ENCODE results near the gene CPN1. TPM values are rescaled to one million over a fixed set of nuclear protein-coding genes. Genes with fewer than 3 reads are reported as not detected.

The CPN1 gene
- total and polyA plus RNA-seq, 2 experiments from 2014 or later: 0.32 TPM; not detected in 1

GRCh38 chr10:100019787-100020141, 61.9 kb downstream of the CPN1 start:
- peak overlapping the region; percentile 93; the same call in 1 of the 2 replicates for H2AFZ ChIP-seq
- TF ChIP-seq NANOG (IDR thresholded peaks at IDR 0.05; ENCODE audit: borderline replicate concordance) (no peak), EZH2phosphoT487 (IDR thresholded peaks at IDR 0.05; ENCODE audit: unreplicated experiment) (no peak), ZNF114 (CRISPR knock-in tag; IDR thresholded peaks at IDR 0.05) (no peak), CTCF (conservative IDR thresholded peaks at IDR 0.05; ENCODE audit: low read depth in 2 of 2) (peak; percentile 8 to 36; a peak in 2 of 4 replicates), ETS1 (IDR thresholded peaks at IDR 0.05) (no peak), POLR2AphosphoS5 (IDR thresholded peaks at IDR 0.05; ENCODE audit: low read depth) (no peak), EZH2 (IDR thresholded peaks at IDR 0.05; ENCODE audit: low read depth, unreplicated experiment) (no peak)
- Mint-ChIP-seq H3K9me3 (no peaks in the 10 kb centered on the region), H3K4me1 (peaks cover 13% of the 10 kb centered on the region; the same call in 2 of the 3 replicates), H3K4me3 (no peak overlapping the region), H3K36me3 (ENCODE audit: low read depth) (no peaks in the 10 kb centered on the region), H3K27me3 (ENCODE audit: insufficient read depth, low read depth, poor library complexity) (no peaks in the 10 kb centered on the region), H3K27ac (no peak overlapping the region; the same call in 1 of the 2 replicates)
- DNase-seq (ENCODE audit: low spot score): peak; percentile 76
- no peaks in the 10 kb centered on the region for H3F3A ChIP-seq (replicated peaks; ENCODE audit: low read depth)
- 0 out of 2 replicates have a peak overlapping the region, but pooled peaks have one; percentile 9 for H3K4me2 ChIP-seq
- no peaks in the 10 kb centered on the region for H4K20me1 ChIP-seq (replicated peaks; ENCODE audit: insufficient read depth)
- no peaks in the 10 kb centered on the region for H3K9me2 ChIP-seq (ENCODE audit: insufficient read depth)
- peak; percentile 96 for ATAC-seq
- no peak overlapping the region for H3K27ac ChIP-seq (ENCODE audit: low read depth)
- no peak overlapping the region for H3K4me3 ChIP-seq
- H3K36me3 ChIP-seq (ENCODE audit: insufficient read depth): no peaks in the 10 kb centered on the region
- peaks cover 8% of the 10 kb centered on the region; the same call in 1 of the 2 replicates for H3K4me1 ChIP-seq (ENCODE audit: insufficient read depth)
- H3K27me3 ChIP-seq (ENCODE audit: insufficient read depth): no peaks in the 10 kb centered on the region
- H3K79me2 ChIP-seq (replicated peaks; ENCODE audit: insufficient read depth): no peaks in the 10 kb centered on the region

- Histone ChIP-seq H3K4me2 (no peak overlapping the region), H3K4me1 (ENCODE audit: insufficient read depth) (peaks cover 7% of the 10 kb centered on the region; the same call in 1 of the 2 replicates), H3K9me2 (ENCODE audit: insufficient read depth) (no peaks in the 10 kb centered on the region), H4K20me1 (replicated peaks; ENCODE audit: insufficient read depth) (no peaks in the 10 kb centered on the region), H3K79me2 (replicated peaks; ENCODE audit: insufficient read depth) (no peaks in the 10 kb centered on the region), H2AFZ (peak overlapping the region; percentile 52; the same call in 1 of the 2 replicates), H3K27me3 (ENCODE audit: insufficient read depth) (0 out of 2 replicates have a peak, but pooled peaks cover 7% of the 10 kb centered on the region), H3K4me3 (no peak overlapping the region), H3K36me3 (ENCODE audit: insufficient read depth) (no peaks in the 10 kb centered on the region), H3K27ac (ENCODE audit: low read depth) (no peak overlapping the region), H3F3A (replicated peaks; ENCODE audit: low read depth) (no peaks in the 10 kb centered on the region; the same call in 1 of the 2 replicates)
- DNase-seq (ENCODE audit: low spot score) (no peak), ATAC-seq (no peak)
- H3K27me3 Mint-ChIP-seq (ENCODE audit: insufficient read depth, low read depth, poor library complexity): peaks cover 7% of the 10 kb centered on the region
- no peaks in the 10 kb centered on the region for H3K9me3 Mint-ChIP-seq
- H3K4me1 Mint-ChIP-seq: peaks cover 4% of the 10 kb centered on the region; the same call in 2 of the 3 replicates
- no peaks in the 10 kb centered on the region for H3K36me3 Mint-ChIP-seq (ENCODE audit: low read depth)
- H3K4me3 Mint-ChIP-seq: no peak overlapping the region
- H3K27ac Mint-ChIP-seq: no peak overlapping the region
- no peak for TF ChIP-seq ETS1 (IDR thresholded peaks at IDR 0.05)
- TF ChIP-seq CREB1 (CRISPR knock-in tag; IDR thresholded peaks at IDR 0.05; ENCODE audit: low read depth): no peak
- TF ChIP-seq ZNF462 (CRISPR knock-in tag; IDR thresholded peaks at IDR 0.05): no peak
- no peak for TF ChIP-seq JUNB (IDR thresholded peaks at IDR 0.05; ENCODE audit: unreplicated experiment)
- no peak for TF ChIP-seq ZNF331 (CRISPR knock-in tag; IDR thresholded peaks at IDR 0.05; ENCODE audit: low read depth)
These were observed 67.5 kb downstream of the CPN1 start for GRCh38 chr10:100014071-100014762.
